Right renal pelvis (tissue), 4 donors: ENCODE results near the gene ING4. TPM values are rescaled to one million over a fixed set of nuclear protein-coding genes. Genes with fewer than 3 reads are reported as not detected.
A peak's percentile ranks its signal among the peaks of the same experiment; 100 is the strongest.

ENCODE experiments used
- DNase-seq, 4 donors: peaks; one replicate each; pipeline ENCODE4 v3.0.0-alpha.2; 2013; ENCODE audit warnings: low read depth in 4 of 4, low spot score in 3 of 4, missing footprints in 1 of 4
- polyA plus RNA-seq, 4 donors: library from polyadenylated mRNA; unstranded; fragments of 120-200 nt; gene quantifications; one replicate each; pipeline ENCODE4 v1.2.1, GENCODE V29; 2013; ENCODE audit not compliant: insufficient read length in 4 of 4

Gene ING4
- polyA plus RNA-seq, 4 donors = 117 to 136 (median 120) TPM

GRCh38 chr12:6640497-6640896, 22.4 kb downstream of the ING4 start:
- DNase-seq = no peak

DNA sequence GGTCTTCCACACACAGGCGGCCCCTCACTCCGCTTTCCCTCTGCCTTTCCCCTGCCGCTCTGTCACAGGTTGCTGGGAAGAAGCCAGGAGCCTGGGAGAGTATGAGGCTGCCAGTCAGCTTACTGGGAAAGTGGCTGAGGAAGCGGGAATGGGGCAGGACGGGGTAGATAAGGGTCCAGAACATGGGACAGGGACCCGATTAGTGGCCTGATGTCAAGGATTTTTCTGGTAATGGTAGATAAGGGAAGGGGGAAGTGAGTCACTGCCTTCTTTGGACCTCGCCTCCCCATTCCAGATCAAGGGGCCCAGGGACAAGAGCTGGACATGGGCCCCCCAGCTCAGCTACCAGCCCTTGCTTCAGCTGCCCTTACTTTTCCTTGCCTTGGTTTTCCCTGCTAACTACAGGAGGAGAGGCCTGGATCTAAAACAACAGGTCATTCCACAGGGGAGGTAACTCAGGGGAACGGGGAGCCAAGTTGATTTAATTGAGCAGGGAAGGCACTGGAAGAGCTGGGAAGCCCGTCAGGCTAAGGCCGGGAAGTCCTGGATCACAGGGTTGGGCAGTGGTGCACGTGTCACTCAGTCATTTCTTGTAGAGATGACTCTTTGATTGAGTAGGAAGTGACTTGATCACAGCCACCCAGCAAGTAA, 23.6 kb downstream of the ING4 start:
- DNase-seq = no peak

- DNase-seq = no peak
Observed at GRCh38 chr12:6638305-6638704, 24.6 kb downstream of the ING4 start.

DNA sequence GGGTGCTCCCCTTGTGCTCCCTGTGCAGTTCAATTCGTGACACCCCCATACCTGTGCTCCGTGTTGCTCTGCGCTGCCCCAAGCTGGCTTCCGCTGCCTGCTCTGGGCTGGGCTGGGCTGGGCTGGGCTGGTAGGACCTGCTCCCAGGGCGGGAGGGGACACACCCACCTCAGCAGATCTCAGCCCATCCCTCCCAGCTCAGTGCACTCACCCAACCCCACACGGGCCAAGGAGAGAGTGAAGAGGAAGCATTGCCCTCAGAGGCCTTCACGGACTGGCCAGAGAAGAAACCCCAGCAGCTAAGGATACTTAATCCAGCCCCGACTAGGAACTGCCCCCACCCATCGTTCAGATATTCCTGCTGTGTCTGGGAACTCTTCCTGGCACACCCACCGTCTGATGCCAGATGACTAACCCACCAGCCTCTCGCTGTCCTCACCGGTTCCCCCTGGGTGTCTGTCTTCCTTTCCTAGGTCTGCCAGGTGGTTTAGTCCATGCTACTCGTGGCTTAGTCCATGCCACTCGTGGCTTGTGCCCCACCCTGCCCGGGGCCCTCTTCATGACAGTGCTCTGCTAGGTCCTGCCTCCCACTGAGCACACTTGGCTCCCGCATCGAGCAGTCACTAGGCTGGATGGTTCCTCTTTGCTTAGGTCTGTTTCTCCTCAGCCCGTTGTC, 26.9 kb downstream of the ING4 start, which contains the start of gene LPAR5:
Gene LPAR5 (minus strand): TSS at position 104 of the 676 bp plus-strand sequence. CDS start 14,711 bp downstream, outside the sequence.
- DNase-seq = no peak

DNA sequence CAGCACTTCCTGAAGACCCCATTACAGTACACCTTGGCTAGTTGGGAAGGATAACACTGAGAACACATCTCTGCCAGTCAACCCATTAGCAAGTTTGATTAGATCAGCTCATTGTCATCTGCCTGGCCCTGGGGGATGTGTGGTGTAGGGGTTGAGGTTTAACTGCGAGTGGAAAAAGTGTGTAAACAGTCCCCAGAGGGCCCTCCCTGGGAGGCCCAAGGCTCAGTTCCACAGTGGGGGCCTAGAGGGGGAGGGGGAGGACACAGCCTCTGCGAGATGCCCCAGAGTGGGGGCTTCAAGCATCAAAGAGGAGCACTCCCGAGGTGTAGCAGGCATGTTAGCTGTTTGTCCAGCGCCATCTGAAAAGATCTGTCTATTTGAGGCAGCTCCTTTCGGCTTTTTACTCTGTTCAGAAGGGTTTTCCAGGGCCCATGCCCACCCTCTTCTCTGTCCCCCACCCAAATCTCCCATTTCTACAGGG, 27.5 kb downstream of the ING4 start:
- DNase-seq = no peak

DNA sequence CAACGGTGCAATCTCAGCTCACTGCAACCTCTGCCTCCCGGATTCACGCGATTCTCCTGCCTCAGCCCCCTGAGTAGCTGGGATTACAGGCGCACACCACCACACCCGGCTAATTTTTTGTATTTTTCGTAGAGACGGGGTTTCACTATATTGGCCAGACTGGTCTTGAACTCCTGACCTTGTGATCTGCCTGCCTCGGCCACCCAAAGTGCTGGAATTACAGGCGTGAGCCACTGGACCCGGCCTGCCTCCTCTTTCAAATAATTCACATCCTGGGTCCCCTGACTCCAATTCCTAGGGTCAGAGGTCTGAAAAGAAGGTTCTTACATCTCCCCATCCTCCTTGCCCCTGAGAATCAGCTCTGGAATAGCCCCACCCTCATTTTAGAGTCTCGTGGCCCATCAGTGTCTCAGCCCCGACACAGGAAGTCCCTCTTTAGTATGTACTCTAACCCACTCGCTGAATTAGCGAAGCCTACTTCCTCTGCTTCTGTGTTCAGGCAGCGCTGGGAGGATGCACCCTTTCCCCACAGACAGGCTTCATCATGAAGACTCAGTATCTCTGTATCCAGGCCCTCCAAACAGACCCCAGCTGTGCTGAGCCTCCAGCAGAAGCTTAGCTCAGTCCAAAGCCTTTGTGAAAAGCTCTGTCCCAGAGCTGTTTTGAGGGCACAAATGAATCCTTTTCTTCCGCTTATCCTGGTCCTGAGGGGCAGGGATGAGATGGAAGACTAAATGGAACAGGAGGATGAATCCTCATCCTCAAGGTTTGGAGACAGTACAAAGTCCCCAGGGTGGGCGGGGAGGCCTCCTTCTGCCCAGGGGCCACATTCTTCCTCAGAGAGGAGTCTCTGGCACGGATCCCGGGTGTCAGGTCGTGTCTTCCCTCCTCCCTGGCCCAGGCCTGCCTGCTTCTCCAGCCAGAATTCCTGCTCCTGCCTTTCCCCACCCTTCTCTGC, 30.6 kb downstream of the ING4 start:
- DNase-seq = no peak

DNA sequence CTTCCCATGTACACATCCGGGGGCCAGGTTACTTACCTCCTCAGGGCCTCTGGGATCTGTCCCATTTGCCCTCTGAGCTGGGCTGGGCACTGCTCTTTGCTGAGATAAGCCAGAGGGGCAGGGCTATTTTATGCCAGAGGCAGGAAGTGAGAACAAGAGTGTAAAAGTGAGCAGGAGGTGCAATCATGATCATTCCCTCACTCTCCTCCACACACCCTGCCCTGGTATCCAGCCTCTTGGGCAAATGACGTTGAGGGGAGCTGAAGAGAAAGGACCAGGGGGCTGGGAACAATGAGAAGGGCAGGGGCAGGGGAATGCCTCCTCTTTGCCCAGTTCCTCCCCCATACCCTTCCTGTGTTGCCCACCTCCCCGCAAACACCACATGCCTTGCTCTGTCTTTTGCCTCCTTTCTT, 31.4 kb downstream of the ING4 start:
- no peak for DNase-seq

DNA sequence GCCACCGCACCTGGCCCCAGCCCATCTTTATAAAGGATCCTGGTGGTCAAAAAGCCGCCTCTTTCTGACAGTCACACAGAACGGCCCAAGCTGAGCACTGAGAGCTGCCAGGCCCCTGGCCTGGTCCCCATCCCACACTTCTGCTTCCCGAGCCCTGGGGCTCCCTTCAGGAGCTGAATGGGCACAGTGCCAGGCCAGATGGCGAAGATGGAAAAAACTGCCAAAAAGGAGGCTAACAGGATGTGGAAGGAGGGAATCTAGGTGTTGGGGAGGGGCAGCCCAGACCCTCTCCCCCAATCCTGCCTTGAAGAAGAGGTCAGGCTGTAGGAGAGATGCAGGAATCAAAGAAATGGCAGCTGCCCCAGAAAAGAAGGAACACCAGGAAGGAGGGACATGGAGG, 32.2 kb downstream of the ING4 start:
- DNase-seq = no peak

DNA sequence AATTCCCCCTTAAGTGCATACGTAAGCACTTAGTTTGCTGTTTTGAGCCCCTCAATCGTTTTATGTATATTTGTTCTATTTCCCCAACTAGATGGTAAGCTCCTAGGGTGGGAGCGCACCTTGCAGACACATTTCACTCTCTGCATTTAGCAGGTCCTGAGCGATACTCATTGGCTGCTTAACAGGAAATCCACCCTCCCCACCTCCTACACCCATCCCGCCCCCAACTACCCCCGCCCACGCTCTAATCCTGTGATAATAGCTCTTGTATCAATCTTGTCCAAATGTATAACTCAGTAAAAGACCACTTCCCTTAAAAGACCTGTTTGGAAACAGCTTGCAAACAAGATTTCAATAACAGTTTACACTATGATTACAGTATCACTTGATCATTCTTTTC, 35.3 kb downstream of the ING4 start:
- DNase-seq = no peak

GRCh38 chr12:6626654-6627283, 36.1 kb downstream of the ING4 start:
- no peak for DNase-seq

GRCh38 chr12:6620885-6621274, 42.0 kb downstream of the ING4 start:
- DNase-seq = no peak

DNA sequence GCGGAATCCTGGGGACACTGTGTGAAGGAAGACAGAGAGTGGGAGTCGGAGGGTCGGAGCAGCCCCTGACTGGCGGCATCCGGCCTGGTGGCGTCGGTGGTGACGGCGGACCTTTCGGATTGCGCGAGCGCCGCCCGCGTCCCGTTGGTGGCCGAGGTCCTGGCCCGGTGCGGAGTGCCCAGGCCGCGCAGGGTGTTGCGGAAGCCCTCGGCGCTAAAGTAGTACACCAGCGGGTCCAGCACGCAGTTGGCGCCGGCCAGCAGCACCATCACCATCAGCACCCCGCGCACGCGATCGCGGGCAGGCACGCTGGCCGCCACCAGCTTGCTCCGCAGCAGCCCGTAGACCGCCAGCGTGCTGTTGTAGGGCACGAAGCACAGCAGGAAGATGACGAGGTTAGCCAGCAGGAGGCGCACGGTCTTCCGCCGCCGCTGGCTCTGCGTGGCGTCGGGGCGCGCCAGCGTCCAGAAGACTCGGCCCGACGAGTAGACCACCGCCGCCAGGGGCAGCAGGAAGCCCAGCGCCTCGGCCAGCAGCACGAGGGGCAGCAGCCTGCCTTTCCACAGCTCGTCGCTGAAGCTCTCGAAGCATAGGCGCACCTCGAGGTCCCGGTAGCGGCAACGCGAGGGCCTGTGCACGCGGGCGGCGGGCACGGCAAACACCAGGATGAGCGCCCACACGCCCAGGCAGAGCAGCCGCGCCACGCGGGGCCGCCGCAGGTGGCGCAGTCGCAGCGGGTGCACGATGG, 42.6 kb downstream of the ING4 start:
- no peak for DNase-seq

DNA sequence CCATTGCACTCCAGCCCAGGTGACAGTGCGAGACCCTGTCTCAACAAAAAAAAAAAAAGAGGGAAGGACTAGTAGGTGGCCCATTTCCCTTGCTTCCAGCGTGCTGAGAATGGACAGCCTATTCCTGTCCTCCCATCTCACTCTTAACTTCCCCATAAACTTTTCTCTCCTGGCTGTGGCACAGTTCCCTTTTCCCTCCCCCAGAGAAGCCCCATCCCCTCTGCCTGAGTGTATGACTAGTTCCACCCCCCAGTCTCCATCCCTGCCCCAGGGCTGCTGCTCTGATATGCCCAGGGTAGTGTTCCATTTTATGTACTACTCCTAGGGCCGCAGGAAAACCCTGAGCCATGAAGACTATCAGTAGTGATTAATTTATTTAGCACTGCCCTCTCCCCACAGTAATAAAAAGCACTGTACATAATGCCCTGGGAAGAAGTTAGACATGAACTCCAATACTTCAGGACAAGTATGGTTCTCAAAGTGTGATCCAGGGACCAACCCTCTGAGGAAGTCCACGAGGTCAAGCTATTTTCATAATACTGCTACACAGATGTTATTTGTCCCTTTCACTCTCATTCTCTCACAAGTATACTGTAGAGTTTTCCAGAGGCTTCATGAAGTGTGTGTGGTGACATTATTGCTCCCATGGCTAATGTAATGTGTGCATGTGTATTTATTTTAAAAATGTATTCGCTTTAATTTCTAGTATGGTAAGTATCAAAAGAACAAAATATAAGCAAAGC, 44.3 kb downstream of the ING4 start:
- DNase-seq = no peak

- DNase-seq = no peak
Observed at GRCh38 chr12:6615802-6616201, 47.1 kb downstream of the ING4 start.

DNA sequence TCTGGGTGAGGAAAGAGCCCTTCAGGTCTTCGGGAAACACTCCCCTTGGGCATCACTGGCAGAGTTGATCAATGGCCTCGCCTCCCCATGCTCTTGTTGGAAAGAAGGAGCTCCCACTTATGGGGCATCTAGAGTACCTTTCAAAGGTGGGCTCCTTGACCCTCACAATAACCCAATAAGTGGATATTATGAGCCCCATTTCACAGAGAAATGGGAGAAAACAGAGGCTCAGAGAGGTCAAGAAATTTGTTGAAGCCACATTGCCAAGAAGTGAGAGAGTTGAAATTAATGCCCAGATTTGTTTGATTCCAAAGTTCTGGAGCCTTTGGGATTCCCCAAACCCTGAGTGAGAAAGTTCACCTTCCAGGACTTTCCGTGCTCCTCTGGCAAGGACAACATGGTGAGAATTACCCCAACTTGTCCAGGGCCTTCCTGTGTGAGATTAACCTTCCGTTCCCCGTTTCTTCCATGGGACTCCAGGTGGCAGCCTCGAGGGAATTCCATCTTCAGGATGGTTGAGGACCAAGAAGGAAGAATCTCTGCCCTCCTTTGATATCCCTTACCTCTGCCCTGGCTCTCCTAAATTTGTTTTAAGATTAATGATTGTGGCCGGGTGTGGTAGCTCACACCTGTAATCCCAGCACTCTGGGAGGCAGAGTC, 48.3 kb downstream of the ING4 start:
- DNase-seq = no peak

DNA sequence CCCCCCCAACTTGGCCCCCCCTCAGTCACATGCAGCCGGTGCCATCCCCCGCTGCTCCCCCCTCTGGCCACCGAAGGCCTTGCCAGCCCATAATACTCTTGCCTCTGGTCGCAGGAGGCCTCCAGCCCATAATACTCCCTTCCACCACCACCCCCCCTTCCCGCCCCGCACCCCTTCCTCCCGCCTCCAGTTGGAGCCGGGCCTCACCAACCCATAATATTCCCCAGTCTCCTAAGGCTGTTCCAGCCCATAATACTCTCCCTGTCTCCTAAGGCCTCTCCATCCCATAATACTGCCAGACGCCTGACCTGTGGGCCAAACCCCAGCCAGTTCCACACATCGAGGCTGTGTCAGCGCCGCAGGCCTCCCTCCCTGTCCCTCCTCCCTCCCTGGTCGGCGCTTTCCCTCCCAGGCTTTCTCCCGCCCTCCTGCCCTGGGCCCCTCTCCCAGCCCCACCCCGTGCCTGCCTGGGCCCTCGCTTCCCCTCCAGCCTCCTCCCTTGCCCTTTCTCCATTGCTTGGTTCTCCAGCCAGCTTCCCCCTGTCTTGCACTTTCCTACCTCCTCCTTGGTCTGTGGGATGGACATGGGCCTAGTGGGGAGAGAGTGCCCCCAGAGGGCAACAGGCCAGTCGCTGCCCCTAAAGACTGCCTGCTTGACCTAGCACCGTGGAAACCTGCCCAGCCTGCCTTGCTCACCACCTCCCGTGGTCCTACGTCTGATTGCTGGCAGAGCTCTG, 49.0 kb downstream of the ING4 start:
- peak; percentile 84 to 97 (median 94) for DNase-seq

GRCh38 chr12:6613015-6613775, 49.7 kb downstream of the ING4 start:
- peak in 3 of 4 donors; percentile 78 to 83 (median 80) for DNase-seq
